H1 (cell line): ENCODE results near the gene TSPAN9. TPM values are rescaled to one million over a fixed set of nuclear protein-coding genes. Genes with fewer than 3 reads are reported as not detected.

ENCODE experiments used
- CTCF ChIA-PET: fragments of 300-600 bp; sonication (Branson Sonifier 250); formaldehyde crosslinking; loops from one replicate; lab custom pipeline; 2021; ENCODE audit not compliant: partially characterized antibody; lab: Charles Lee
- POLR2A ChIA-PET: fragments of 300-600 bp; sonication (Branson Sonifier 250); formaldehyde crosslinking; loops from one replicate; lab custom pipeline; 2021; ENCODE audit warnings: inconsistent platforms; ENCODE audit not compliant: partially characterized antibody; lab: Charles Lee
- DNase-seq, 2 experiments: peaks; one replicate each; pipeline versions ENCODE4 v3.0.0 to v3.0.0-alpha.2; 2010 to 2022; ENCODE audit warnings: low spot score in 2 of 2, low read depth in 1 of 2, mixed read lengths in 1 of 2
- FAIRE-seq: peaks from 2 replicates; lab custom pipeline; 2011; peaks lifted over from hg19 to GRCh38; lab: Jason Lieb, UNC
- H2AFZ ChIP-seq: 2 replicates; pipeline ENCODE4 v1.8.1; 2012; ENCODE audit warnings: low read length, inconsistent platforms
- H2AK5ac ChIP-seq: 2 replicates; pipeline ENCODE4 v1.6.1; 2013; ENCODE audit warnings: low read depth, low read length
- H2BK120ac ChIP-seq: replicated peaks from 2 replicates; pipeline ENCODE3; 2013; ENCODE audit warnings: low read depth, low read length, inconsistent platforms
- H2BK12ac ChIP-seq: 2 replicates; pipeline ENCODE4 v1.6.1; 2013; ENCODE audit warnings: low read depth, low read length
- H2BK15ac ChIP-seq: 2 replicates; pipeline ENCODE4 v1.6.1; 2013; ENCODE audit warnings: low read length
- H2BK20ac ChIP-seq: 2 replicates; pipeline ENCODE4 v1.6.1; 2013; ENCODE audit warnings: low read length
- H2BK5ac ChIP-seq: 2 replicates; pipeline ENCODE4 v1.6.1; 2013; ENCODE audit warnings: low read depth, low read length
- H3K14ac ChIP-seq: 2 replicates; pipeline ENCODE4 v1.6.1; 2013; ENCODE audit warnings: inconsistent platforms; ENCODE audit not compliant: insufficient read length
- H3K18ac ChIP-seq: 2 replicates; pipeline ENCODE4 v1.6.1; 2013; ENCODE audit warnings: low read length; ENCODE audit errors: extremely low read depth
- H3K23ac ChIP-seq: 2 replicates; pipeline ENCODE4 v1.6.1; 2013; ENCODE audit warnings: inconsistent platforms; ENCODE audit not compliant: insufficient read length
- H3K23me2 ChIP-seq: 2 replicates; pipeline ENCODE4 v1.6.1; 2013; ENCODE audit warnings: low read depth, low read length
- H3K27ac ChIP-seq: 2 replicates; pipeline ENCODE4 v1.6.1; 2011; ENCODE audit warnings: low read depth, low read length, inconsistent platforms
- H3K27me3 ChIP-seq, 4 experiments: replicated peaks in 1 of 4; 1 replicate in 1 of 4; 2 replicates in 3 of 4; pipeline versions ENCODE4 v1.6.1 to v1.8.1; 2011 to 2013; ENCODE audit warnings: low read length in 3 of 4, mild to moderate bottlenecking in 3 of 4, inconsistent platforms in 2 of 4, mixed read lengths in 2 of 4, moderate library complexity in 1 of 4; ENCODE audit not compliant: control insufficient read depth in 3 of 4, insufficient read depth in 3 of 4; ENCODE audit errors: extremely low read depth in 1 of 4
- H3K36me3 ChIP-seq, 4 experiments: 2 replicates each; pipeline versions ENCODE4 v1.6.1 to v1.8.1; 2011 to 2013; ENCODE audit warnings: mild to moderate bottlenecking in 4 of 4, low read length in 3 of 4, moderate library complexity in 2 of 4, control low read depth in 1 of 4, inconsistent platforms in 1 of 4; ENCODE audit not compliant: insufficient read depth in 4 of 4, control insufficient read depth in 2 of 4
- H3K4ac ChIP-seq: replicated peaks from 2 replicates; pipeline ENCODE3; 2013; ENCODE audit warnings: low read length, low read depth, mixed read lengths, inconsistent platforms; ENCODE audit not compliant: insufficient read length
- H3K4me1 ChIP-seq, 4 experiments: replicated peaks in 1 of 4; 1 replicate in 1 of 4; 2 replicates in 3 of 4; pipeline versions ENCODE4 v1.6.1 to v1.8.1; 2011 to 2013; ENCODE audit warnings: low read length in 3 of 4, inconsistent platforms in 2 of 4, mixed read lengths in 1 of 4; ENCODE audit not compliant: insufficient read depth in 4 of 4, control insufficient read depth in 3 of 4
- H3K4me2 ChIP-seq, 2 experiments: 2 replicates each; pipeline versions ENCODE4 v1.6.1 to v1.8.1; 2011 to 2013; ENCODE audit warnings: low read depth in 2 of 2, low read length in 2 of 2, control low read depth in 1 of 2, inconsistent platforms in 1 of 2, mild to moderate bottlenecking in 1 of 2; ENCODE audit not compliant: insufficient read depth in 1 of 2
- H3K4me3 ChIP-seq, 4 experiments: fragments of 200-600, 300-600 bp in 1 of 4; sonication (generic), shearing (Covaris generic), sonication (Bioruptor Twin) in 1 of 4; 2 replicates each; pipeline versions ENCODE4 v1.5.1 to v1.8.1; 2011 to 2016; ENCODE audit warnings: low read length in 4 of 4, low read depth in 3 of 4, control low read depth in 2 of 4, inconsistent platforms in 2 of 4, mild to moderate bottlenecking in 2 of 4, mixed read lengths in 1 of 4, moderate library complexity in 1 of 4; ENCODE audit not compliant: insufficient read depth in 2 of 4; ENCODE audit errors: extremely low read depth in 1 of 4
- H3K56ac ChIP-seq: replicated peaks from 2 replicates; pipeline ENCODE3; 2013; ENCODE audit warnings: low read depth, mild to moderate bottlenecking, mixed read lengths, low read length, inconsistent platforms; ENCODE audit not compliant: insufficient read length
- H3K79me1 ChIP-seq: 2 replicates; pipeline ENCODE4 v1.6.1; 2013; ENCODE audit warnings: low read depth, low read length, control low read depth
- H3K79me2 ChIP-seq, 2 experiments: 2 replicates each; pipeline versions ENCODE4 v1.6.1 to v1.8.1; 2012 to 2013; ENCODE audit warnings: low read length in 2 of 2, mild to moderate bottlenecking in 2 of 2, inconsistent platforms in 1 of 2; ENCODE audit not compliant: insufficient read depth in 2 of 2, control insufficient read depth in 1 of 2
- H3K9ac ChIP-seq, 4 experiments: replicated peaks in 1 of 4; 1 replicate in 1 of 4; 2 replicates in 3 of 4; pipeline versions ENCODE4 v1.6.1 to v1.8.1; 2011 to 2013; ENCODE audit warnings: low read depth in 3 of 4, low read length in 3 of 4, control low read depth in 2 of 4, mild to moderate bottlenecking in 2 of 4, moderate library complexity in 2 of 4, inconsistent platforms in 1 of 4; ENCODE audit errors: extremely low read depth in 1 of 4
- H3K9me3 ChIP-seq, 2 experiments: 2 replicates each; pipeline versions ENCODE4 v1.6.1 to v1.8.1; 2012 to 2013; ENCODE audit warnings: mild to moderate bottlenecking in 2 of 2, moderate library complexity in 2 of 2, control low read depth in 1 of 2, inconsistent platforms in 1 of 2, low read depth in 1 of 2, low read length in 1 of 2, mixed read lengths in 1 of 2; ENCODE audit not compliant: insufficient read depth in 2 of 2
- H4K20me1 ChIP-seq, 2 experiments: replicated peaks in 1 of 2; 2 replicates each; pipeline versions ENCODE3 to v1.8.1; 2011 to 2013; ENCODE audit warnings: inconsistent platforms in 2 of 2, low read length in 2 of 2, mild to moderate bottlenecking in 1 of 2; ENCODE audit not compliant: insufficient read depth in 2 of 2, control insufficient read depth in 1 of 2
- H4K5ac ChIP-seq: 2 replicates; pipeline ENCODE4 v1.6.1; 2013; ENCODE audit warnings: low read length, low read depth, mixed read lengths, inconsistent platforms; ENCODE audit not compliant: insufficient read length
- H4K8ac ChIP-seq: 2 replicates; pipeline ENCODE4 v1.8.0; 2013; ENCODE audit warnings: mild to moderate bottlenecking, moderate library complexity, low read length, inconsistent platforms; ENCODE audit not compliant: insufficient read depth; ENCODE audit errors: extremely low read depth
- H4K91ac ChIP-seq: replicated peaks from 2 replicates; pipeline ENCODE3; 2013; ENCODE audit warnings: low read length, mixed read lengths, inconsistent platforms; ENCODE audit not compliant: insufficient read length
- CHD2 ChIP-seq: IDR thresholded peaks from 2 replicates; pipeline ENCODE4 v1.6.1; 2012; ENCODE audit warnings: low read length, improper control_type of control experiment
- CREB1 ChIP-seq: IDR thresholded peaks from 2 replicates; pipeline ENCODE4 v1.6.1; 2012; ENCODE audit warnings: inconsistent platforms
- EGR1 ChIP-seq: IDR thresholded peaks from 2 replicates; pipeline ENCODE4 v1.6.1; 2011; ENCODE audit warnings: low read depth, low read length, borderline replicate concordance
- KDM4A ChIP-seq: IDR thresholded peaks from one replicate; pipeline ENCODE4 v1.7.1; 2012; ENCODE audit warnings: low read depth, mild to moderate bottlenecking, moderate library complexity, low read length, inconsistent platforms; ENCODE audit not compliant: severe bottlenecking
- SP4 ChIP-seq: IDR thresholded peaks from 2 replicates; pipeline ENCODE4 v1.6.1; 2012; ENCODE audit warnings: low read length, inconsistent platforms
- YY1 ChIP-seq: IDR thresholded peaks from 2 replicates; pipeline ENCODE4 v1.6.1; 2011; ENCODE audit warnings: low read depth, mild to moderate bottlenecking, low read length
- WGBS, 2 experiments: shearing (Covaris generic) in 1 of 2; methylation state at CpG; one replicate each; pipeline versions ENCODE4 v1.1.6 to v1.1.7; 2013 to 2015; ENCODE audit warnings: low lambda C conversion rate in 2 of 2, mixed read lengths in 2 of 2, inconsistent platforms in 1 of 2, low coverage in 1 of 2, missing lambda C conversion rate in 1 of 2; ENCODE audit not compliant: insufficient replicate concordance in 2 of 2, insufficient coverage in 1 of 2, insufficient read length in 1 of 2; ENCODE audit errors: extremely low coverage in 1 of 2, missing lambda C conversion rate in 1 of 2; 5-methylcytosine and 5-hydroxymethylcytosine counted together
- polyA plus RNA-seq, 7 experiments: library from polyadenylated mRNA; depleted of rRNA in 3 of 7; stranded (reverse) in 5 of 7; unstranded in 2 of 7; fragments of >200 nt in 5 of 7; fragments of 200-250 nt in 2 of 7; gene quantifications; 1 replicate in 5 of 7; 2 replicates in 1 of 7; 4 replicates in 1 of 7; pipeline versions ENCODE4 v1.2.1 to v1.2.3, GENCODE V29; 2011 to 2013; ENCODE audit warnings: missing spikeins in 2 of 7, mixed read lengths in 2 of 7
- total RNA-seq: library from RNA; stranded (reverse); fragmentation: NEBNext Ultra II Directional; extraction: Animal tissue kit (Norgen Biotek cat#: 25700); gene quantifications from 2 replicates; pipeline ENCODE4 v1.2.1, GENCODE V29; 2021

Gene TSPAN9
- total and polyA plus RNA-seq, 2 of the 8 experiments (the other 6 are each of a cell fraction or from before 2014, with no cell fraction given), result 11.5 to 29.1 TPM

DNA sequence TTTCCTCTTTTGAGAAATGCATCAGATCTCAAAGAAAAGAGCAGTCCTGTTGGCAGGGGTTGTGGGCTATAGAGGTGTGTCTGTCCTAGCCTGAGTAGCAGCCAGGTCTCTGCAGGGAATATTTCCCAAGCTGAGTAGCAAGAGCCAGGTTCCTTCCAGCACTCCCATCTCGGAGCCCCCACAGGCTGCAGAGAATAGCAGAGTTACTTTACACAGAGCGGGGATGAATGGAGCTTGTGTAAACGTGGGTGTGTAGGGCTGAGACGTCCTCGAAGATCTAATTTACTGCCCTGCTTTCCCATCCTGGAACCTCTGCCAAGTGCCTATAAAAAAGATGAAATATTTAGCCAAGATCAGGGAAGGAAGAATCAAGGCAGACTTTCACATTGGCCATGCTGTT is 156.6 kb downstream of the TSPAN9 start:
- H2BK12ac ChIP-seq, result no peak overlapping the region
- no peak overlapping the region for H3K14ac ChIP-seq
- H4K5ac ChIP-seq, result no peak overlapping the region
- ChIA-PET POLR2A (no interaction called here), CTCF (interaction anchor here (0.6 to 3.4 kb wide), 20 partner anchors 9 to 199 kb away, joined by 3 to 26 read pairs (median 4); no protein-coding TSS in a partner anchor)
- no peaks in the 10 kb centered on the region; a peak in 1 of 7 replicates for H3K27me3 ChIP-seq
- H3K9ac ChIP-seq, result no peak overlapping the region
- no peak overlapping the region for H3K27ac ChIP-seq
- no peak overlapping the region for H3K18ac ChIP-seq
- DNase-seq, result no peak
- no peaks in the 10 kb centered on the region for H3K23me2 ChIP-seq
- peaks cover 3 to 30% (median 17%) of the 10 kb centered on the region in 4 experiments for H3K4me1 ChIP-seq
- no peak overlapping the region for H3K4me3 ChIP-seq
- H2AK5ac ChIP-seq, result no peak overlapping the region
- H2BK20ac ChIP-seq, result no peak overlapping the region
- H3K23ac ChIP-seq, result no peak overlapping the region
- H2BK120ac ChIP-seq, result no peak overlapping the region
- H4K20me1 ChIP-seq, result peaks cover 0 to 5% of the 10 kb centered on the region in 2 experiments
- H3K4ac ChIP-seq, result no peak overlapping the region
- WGBS, 2 experiments, result 83% methylated on average over 5 of the region's 5 CpGs; no CpG with 5 or more reads in 1 of the 2 experiments
- H3K79me1 ChIP-seq, result no peaks in the 10 kb centered on the region
- no peak overlapping the region for H2AFZ ChIP-seq
- H2BK5ac ChIP-seq, result no peak overlapping the region
- H3K36me3 ChIP-seq, result no peaks in the 10 kb centered on the region; a peak in 1 of 8 replicates
- H3K56ac ChIP-seq, result no peak overlapping the region
- no peak for FAIRE-seq
- no peak overlapping the region for H2BK15ac ChIP-seq
- no peak overlapping the region for H3K4me2 ChIP-seq
- H4K91ac ChIP-seq, result no peak overlapping the region
- no peaks in the 10 kb centered on the region for H3K79me2 ChIP-seq
- peaks cover 0 to under 1% of the 10 kb centered on the region in 2 experiments; a peak in 1 of 4 replicates for H3K9me3 ChIP-seq
- H4K8ac ChIP-seq, result no peak overlapping the region
- TF ChIP-seq CREB1 (no peak), KDM4A (no peak), CHD2 (no peak), EGR1 (no peak), YY1 (no peak), SP4 (no peak)
